ENCODE data around the gene MTAP.

MTAP gene

GRCh38 chr9:21974343-21974721, 171.9 kb downstream of the MTAP start:
- peak; percentile 78 for DNase-seq

DNA sequence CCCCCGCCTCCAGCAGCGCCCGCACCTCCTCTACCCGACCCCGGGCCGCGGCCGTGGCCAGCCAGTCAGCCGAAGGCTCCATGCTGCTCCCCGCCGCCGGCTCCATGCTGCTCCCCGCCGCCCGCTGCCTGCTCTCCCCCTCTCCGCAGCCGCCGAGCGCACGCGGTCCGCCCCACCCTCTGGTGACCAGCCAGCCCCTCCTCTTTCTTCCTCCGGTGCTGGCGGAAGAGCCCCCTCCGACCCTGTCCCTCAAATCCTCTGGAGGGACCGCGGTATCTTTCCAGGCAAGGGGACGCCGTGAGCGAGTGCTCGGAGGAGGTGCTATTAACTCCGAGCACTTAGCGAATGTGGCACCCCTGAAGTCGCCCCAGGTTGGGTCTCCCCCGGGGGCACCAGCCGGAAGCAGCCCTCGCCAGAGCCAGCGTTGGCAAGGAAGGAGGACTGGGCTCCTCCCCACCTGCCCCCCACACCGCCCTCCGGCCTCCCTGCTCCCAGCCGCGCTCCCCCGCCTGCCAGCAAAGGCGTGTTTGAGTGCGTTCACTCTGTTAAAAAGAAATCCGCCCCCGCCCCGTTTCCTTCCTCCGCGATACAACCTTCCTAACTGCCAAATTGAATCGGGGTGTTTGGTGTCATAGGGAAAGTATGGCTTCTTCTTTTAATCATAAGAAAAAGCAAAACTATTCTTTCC, 172.4 kb downstream of the MTAP start:
- DNase-seq: peak; percentile 87

DNA sequence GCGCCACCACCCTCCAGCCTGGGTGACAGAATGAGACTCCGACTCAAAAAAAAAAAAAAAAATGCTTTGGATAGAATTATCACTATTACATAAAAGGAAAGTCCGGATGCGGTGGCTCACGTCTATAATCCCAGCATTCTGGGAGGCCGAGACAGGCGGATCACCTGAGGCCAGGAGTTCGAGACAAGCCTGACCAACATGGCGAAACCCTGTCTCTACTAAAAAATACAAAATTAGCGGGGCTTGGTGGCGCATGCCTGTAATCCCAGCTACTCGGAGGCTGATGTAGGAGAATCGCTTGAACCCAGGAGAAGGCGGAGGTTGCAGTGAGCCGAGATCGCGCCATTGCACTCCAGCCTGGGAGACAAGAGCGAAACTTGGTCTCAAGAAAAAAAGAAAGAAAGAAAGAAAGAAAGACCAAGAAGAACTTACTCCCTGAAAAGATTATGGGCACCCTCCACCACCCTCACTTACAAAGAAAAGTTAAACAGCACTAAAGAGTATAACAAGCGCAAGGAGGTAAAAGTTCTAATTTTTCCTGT, 174.0 kb downstream of the MTAP start:
- no peak for DNase-seq

DNA sequence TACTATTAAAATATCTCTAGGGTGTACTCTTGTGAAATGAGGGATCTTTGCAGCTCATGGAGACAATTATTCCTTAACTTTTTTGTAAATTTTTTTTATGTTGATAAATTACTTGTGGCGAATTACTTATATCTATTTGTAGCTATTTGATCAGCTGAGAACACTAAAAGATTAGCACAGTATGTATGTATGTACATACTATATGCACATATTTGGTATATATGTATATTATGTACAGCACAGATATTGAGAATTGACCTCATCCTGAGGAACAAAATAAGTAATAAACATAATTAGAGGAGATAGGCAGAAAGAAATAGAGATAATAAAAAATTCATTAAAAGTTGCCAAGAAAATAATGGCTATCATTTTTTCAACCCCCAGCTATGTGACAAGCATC, 180.0 kb downstream of the MTAP start:
- no peak for DNase-seq

DNA sequence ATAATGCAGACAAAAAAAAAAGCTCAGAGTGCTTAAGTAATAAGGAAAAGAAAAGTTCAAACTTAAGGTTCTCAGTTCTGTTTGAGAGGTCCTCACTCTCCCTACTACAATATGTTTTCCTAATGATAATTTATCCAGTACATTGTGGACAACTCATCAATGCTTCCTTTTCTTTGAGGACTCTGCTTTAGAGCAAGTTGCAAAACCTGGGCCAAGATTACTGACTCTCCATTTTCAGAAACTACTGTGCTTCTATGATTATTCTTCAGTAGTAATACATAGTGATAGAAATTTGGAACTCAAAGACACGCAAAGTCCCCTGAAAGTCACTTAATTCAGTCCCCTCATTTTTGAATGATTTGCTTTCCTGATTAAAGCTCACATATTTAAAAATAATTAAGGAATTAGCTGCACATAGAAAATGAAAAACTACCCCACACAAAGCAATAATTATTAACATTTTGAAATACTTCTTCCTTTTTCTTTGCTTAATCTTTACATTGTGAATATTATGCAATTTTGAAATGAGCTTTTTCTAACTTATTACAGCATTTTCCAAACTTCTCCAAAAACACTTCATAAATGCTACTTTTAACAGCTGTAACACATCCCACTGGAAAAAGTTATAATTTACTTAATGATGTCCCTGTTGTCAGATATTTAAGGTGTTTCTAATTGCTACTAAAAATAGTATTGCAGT, 180.6 kb downstream of the MTAP start:
- no peak for DNase-seq

- no peak for DNase-seq
Measured at GRCh38 chr9:21983561-21983935, 181.1 kb downstream of the MTAP start.

DNA sequence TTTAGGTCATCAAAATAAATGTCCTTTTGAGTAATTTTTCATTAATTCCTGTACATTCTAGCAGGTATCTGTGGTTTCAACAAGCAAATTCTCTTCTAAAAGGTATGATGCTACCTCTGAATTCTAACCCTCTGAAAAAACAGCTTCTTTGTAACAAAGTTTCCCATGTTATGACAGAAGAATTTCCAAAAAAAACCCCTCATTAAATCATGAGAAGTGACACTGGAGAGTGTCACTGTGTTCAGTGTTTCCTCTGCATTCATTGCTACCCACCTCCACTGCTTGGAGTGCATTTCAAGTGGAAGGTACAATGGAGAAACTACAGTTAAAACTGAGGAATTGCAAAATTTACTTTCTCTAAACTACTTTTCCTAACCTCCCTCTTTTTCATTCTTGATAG, 181.7 kb downstream of the MTAP start:
- no peak for DNase-seq

DNA sequence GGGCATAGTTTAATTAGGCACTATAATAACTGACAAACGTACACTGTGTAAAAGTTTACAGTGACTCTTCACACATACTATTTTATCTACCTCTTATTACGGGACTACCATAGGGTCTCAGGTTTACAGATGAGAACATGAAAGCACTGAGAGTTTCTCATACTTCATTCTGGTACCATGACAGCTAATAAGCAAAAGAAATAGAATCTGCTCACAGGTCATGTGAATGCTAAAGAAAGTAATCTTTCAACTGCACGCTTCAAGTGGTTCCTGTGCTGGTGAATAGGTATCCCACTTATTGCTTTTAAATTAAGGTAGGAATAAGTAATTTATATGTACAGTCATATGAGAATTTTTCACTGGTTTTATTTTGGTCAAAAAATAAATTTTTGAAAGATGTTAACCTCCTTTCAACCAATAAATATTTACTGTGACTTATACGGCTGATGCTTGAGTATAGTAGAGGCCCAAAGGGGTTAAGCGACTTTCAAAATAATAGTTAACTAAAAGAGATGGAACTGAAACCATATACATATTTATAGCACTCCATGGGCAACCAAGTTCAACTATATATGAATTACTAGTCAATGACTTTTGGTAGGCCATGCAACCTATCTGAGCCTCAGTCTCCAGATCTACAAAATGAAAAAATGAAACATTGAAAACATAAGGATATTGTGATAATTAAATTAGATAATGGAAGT, 183.7 kb downstream of the MTAP start:
- no peak for DNase-seq

All from NCI-H82 (cell line).